SK-N-MC (cell line): ENCODE results near the gene POLG.

Experiments used
- EZH2 ChIP-seq: fragments of 200-600 bp; sonication (generic); IDR thresholded peaks from one replicate; pipeline ENCODE4 v1.6.1; 2017; ENCODE audit warnings: antibody characterized with exemption
- FOXP2 ChIP-seq: optimal IDR thresholded peaks from 2 replicates; pipeline ENCODE3; 2011; ENCODE audit warnings: mild to moderate bottlenecking, moderate library complexity; ENCODE audit not compliant: insufficient read depth; ENCODE audit errors: extremely low read length, control extremely low read depth
- POLR2AphosphoS5 ChIP-seq: IDR thresholded peaks from 2 replicates; pipeline ENCODE4 v1.6.1; 2012; ENCODE audit warnings: mild to moderate bottlenecking, low read depth, low read length, borderline replicate concordance

DNA sequence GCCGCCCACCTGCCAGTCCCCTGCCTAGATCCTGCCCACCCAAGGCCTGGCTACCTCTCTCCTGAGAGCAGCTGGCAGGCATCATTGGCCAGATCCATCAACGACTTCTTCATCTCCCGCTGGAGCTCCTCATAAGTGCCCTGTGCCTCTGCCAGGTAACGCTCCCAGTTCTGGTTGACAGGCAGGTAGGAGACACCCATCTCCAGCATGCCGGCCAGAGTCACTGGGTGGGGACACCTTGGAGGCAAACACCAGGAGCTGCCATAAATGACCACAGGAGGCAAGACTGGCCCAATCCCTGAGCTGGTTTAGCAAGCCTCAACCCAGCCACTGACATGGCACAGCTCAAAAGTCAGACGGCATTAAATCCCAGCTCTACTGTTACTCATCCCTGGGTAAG is 7.5 kb downstream of the POLG start:
- TF ChIP-seq EZH2 (no peak), POLR2AphosphoS5 (no peak), FOXP2 (no peak)
